Upper lobe of left lung (tissue), 6 donors: ENCODE data around the gene SPDYE9. TPM values are rescaled to one million over a fixed set of nuclear protein-coding genes. Genes with fewer than 3 reads are reported as not detected.
"Not testable (repeated sequence)": the region's sequence is repeated elsewhere in the genome, so short reads cannot be mapped to it uniquely, and the experiment has no call there.

ENCODE experiments used
- ATAC-seq, 2 donors: fragments of 200-7000 bp; cut with Tn5 transposase; one replicate each; pipeline ENCODE4 v1.9.1; 2022; ENCODE audit warnings: mild to moderate bottlenecking in 2 of 2, moderate library complexity in 2 of 2; ENCODE audit not compliant: low FRiP score in 2 of 2
- DNase-seq, 2 donors: peaks; one replicate each; pipeline ENCODE4 v3.0.0-alpha.2; 2019 to 2020
- H3K27ac ChIP-seq, 4 donors: fragments of 200-600 bp; sonication (generic); one replicate each; pipeline ENCODE4 v1.5.1; 2016 to 2019
- H3K27me3 ChIP-seq, 4 donors: fragments of 200-600 bp; sonication (generic); one replicate each; pipeline ENCODE4 v1.5.1; 2017 to 2019
- H3K36me3 ChIP-seq, 4 donors: fragments of 200-600 bp; sonication (generic); one replicate each; pipeline ENCODE4 v1.5.1; 2016 to 2019
- H3K4me1 ChIP-seq, 4 donors: fragments of 200-600 bp; sonication (generic); one replicate each; pipeline ENCODE4 v1.5.1; 2018 to 2019
- H3K4me3 ChIP-seq, 4 donors: fragments of 200-600 bp; sonication (generic); one replicate each; pipeline ENCODE4 v1.5.1; 2017 to 2019; ENCODE audit warnings: mild to moderate bottlenecking in 2 of 4, moderate library complexity in 1 of 4
- H3K9me3 ChIP-seq, 4 donors: fragments of 200-600 bp; sonication (generic); one replicate each; pipeline ENCODE4 v1.5.1; 2018 to 2019
- WGBS, 2 donors: methylation state at CpG; one replicate each; pipeline ENCODE4 v1.1.5; 2017 to 2018; 5-methylcytosine and 5-hydroxymethylcytosine counted together
- small RNA-seq, 4 donors: library from RNA; depleted of rRNA; stranded (forward); fragments of <200 nt; gene quantifications; one replicate each; pipeline ENCODE3, GENCODE V24; 2016
- total RNA-seq, 6 donors: library from RNA; depleted of rRNA in 4 of 6; stranded (reverse); fragments of >200 nt in 4 of 6; gene quantifications; one replicate each; pipeline versions ENCODE4 v1.1.0 to v1.2.1, GENCODE V29; 2016 to 2021
- donor health status: DM: no; HTN: no; CAD: no; lungs with moderate emphysema.
- donor health status: DM: no; HTN: yes; CAD: no; lungs with severe emphysema.

The SPDYE9 gene
- not detected for total RNA-seq

GRCh38 chr7:73085938-73086337, at the start of gene SPDYE9:
SPDYE9 (minus strand) TSS chr7:73086038; CDS start chr7:73084238, 1,800 bp downstream.
- DNase-seq, result not testable (repeated sequence)

GRCh38 chr7:73134866-73135265, 49.0 kb upstream of the SPDYE9 start:
- H3K27me3 ChIP-seq, H3K4me1 ChIP-seq, H3K9me3 ChIP-seq, DNase-seq, H3K27ac ChIP-seq, H3K36me3 ChIP-seq, H3K4me3 ChIP-seq: not testable (repeated sequence)
- WGBS, 2 donors, result no CpG with 5 or more reads among the region's 2 CpGs
- ATAC-seq, result peak in 1 of 2 donors; percentile 72

More at GRCh38 chr7:73085938-73086337, at the start of gene SPDYE9:
- H3K4me3 ChIP-seq, H3K4me1 ChIP-seq, H3K27ac ChIP-seq, H3K36me3 ChIP-seq, ATAC-seq, H3K9me3 ChIP-seq, H3K27me3 ChIP-seq: not testable (repeated sequence)
- no CpG with 5 or more reads among the region's 8 CpGs for WGBS, 2 donors

GRCh38 chr7:73132651-73133217, 46.9 kb upstream of the SPDYE9 start:
- H3K27me3 ChIP-seq, H3K27ac ChIP-seq, H3K9me3 ChIP-seq, H3K4me3 ChIP-seq, DNase-seq, H3K36me3 ChIP-seq, H3K4me1 ChIP-seq: not testable (repeated sequence)
- WGBS, 2 donors, result no CpG with 5 or more reads among the region's 7 CpGs
- ATAC-seq, result peak in 1 of 2 donors; percentile 73

GRCh38 chr7:73130612-73131011, 44.8 kb upstream of the SPDYE9 start:
- not testable (repeated sequence) for H3K36me3 ChIP-seq, H3K27me3 ChIP-seq, H3K27ac ChIP-seq, H3K9me3 ChIP-seq, ATAC-seq, DNase-seq, H3K4me1 ChIP-seq, H3K4me3 ChIP-seq
- no CpG with 5 or more reads among the region's 2 CpGs for WGBS, 2 donors

- DNase-seq, H3K27me3 ChIP-seq, H3K27ac ChIP-seq, H3K9me3 ChIP-seq, H3K4me1 ChIP-seq, H3K36me3 ChIP-seq, H3K4me3 ChIP-seq: not testable (repeated sequence)
- WGBS, 2 donors, result no CpG with 5 or more reads among the region's 1 CpG
- ATAC-seq, result peak in 1 of 2 donors; percentile 55
Observed at GRCh38 chr7:73124126-73124525, 38.3 kb upstream of the SPDYE9 start.

GRCh38 chr7:73122778-73123447, 37.1 kb upstream of the SPDYE9 start:
- not testable (repeated sequence) for H3K27ac ChIP-seq, H3K36me3 ChIP-seq, H3K9me3 ChIP-seq, DNase-seq, H3K4me1 ChIP-seq, H3K27me3 ChIP-seq, H3K4me3 ChIP-seq
- WGBS, 2 donors, result 83 to 86% methylated on average over 1 of the region's 4 CpGs
- ATAC-seq, result peak in 1 of 2 donors; percentile 15

GRCh38 chr7:73118155-73118554, 32.3 kb upstream of the SPDYE9 start:
- DNase-seq, H3K27ac ChIP-seq, H3K4me3 ChIP-seq, ATAC-seq, H3K9me3 ChIP-seq, H3K27me3 ChIP-seq, H3K4me1 ChIP-seq, H3K36me3 ChIP-seq: not testable (repeated sequence)
- no CpG with 5 or more reads among the region's 1 CpG for WGBS, 2 donors

GRCh38 chr7:73057811-73058210, 28.0 kb downstream of the SPDYE9 start, which contains the start of gene SPDYE11:
SPDYE11 (minus strand) TSS chr7:73057911; CDS start chr7:73056111, 1,800 bp downstream.
- H3K27me3 ChIP-seq, H3K9me3 ChIP-seq, H3K4me3 ChIP-seq, DNase-seq, H3K27ac ChIP-seq, H3K4me1 ChIP-seq, ATAC-seq, H3K36me3 ChIP-seq: not testable (repeated sequence)
- WGBS, 2 donors, result no CpG with 5 or more reads among the region's 8 CpGs

- H3K27me3 ChIP-seq, H3K4me1 ChIP-seq, H3K9me3 ChIP-seq, H3K27ac ChIP-seq, ATAC-seq, H3K36me3 ChIP-seq, H3K4me3 ChIP-seq, DNase-seq: not testable (repeated sequence)
- no CpG with 5 or more reads among the region's 8 CpGs for whole genome bisulfite sequencing, 2 donors
Observed at GRCh38 chr7:73029666-73030065, 56.2 kb downstream of the SPDYE9 start, which contains the start of gene SPDYE8. SPDYE8 (minus strand) TSS chr7:73029766; CDS start chr7:73027966, 1,800 bp downstream.

Small RNA genes within 50 kb of the gene (small RNA-seq; reads per million reads assigned to genes)
- gene RF00019, result 0 reads per million in 4 donors

Other genes starting within 250 kb of the SPDYE9 start
- gene POM121, start 160.9 kb downstream of the SPDYE9 start, total RNA-seq, result 10 to 100 TPM; 25.5 to 37.2 (median 32.8) TPM
- gene TRIM74, start 116.6 kb downstream of the SPDYE9 start, total RNA-seq, result 1 to 10 TPM in 2 of 6 donors, under 1 TPM in 1, not detected in 3; 0.60 to 9.4 (median 1.2) TPM
- gene SPDYE8, start 56.3 kb downstream of the SPDYE9 start, total RNA-seq, result not detected
- not detected for gene SPDYE11, start 28.1 kb downstream of the SPDYE9 start, total RNA-seq
- 10 to 100 TPM; 19.4 to 34.5 (median 30.9) TPM for gene NSUN5, start 222.8 kb upstream of the SPDYE9 start, total RNA-seq
- gene TRIM50, start 242.0 kb upstream of the SPDYE9 start, total RNA-seq, result under 1 TPM in 3 of 6 donors, not detected in 3; 0.13 to 0.55 (median 0.37) TPM
- gene FKBP6, start 242.1 kb upstream of the SPDYE9 start, total RNA-seq, result under 1 TPM in 1 of 6 donors, not detected in 5; 0.30 TPM